WI38 (cell line): Measurements from ENCODE around the gene C10orf90.

Experiments used
- H3K4me3 ChIP-seq: 2 replicates; pipeline ENCODE4 v1.5.1; 2011; ENCODE audit warnings: low read depth, mild to moderate bottlenecking, control low read depth, low read length
- CTCF ChIP-seq: IDR thresholded peaks from 2 replicates; pipeline ENCODE4 v1.5.1; 2012; ENCODE audit warnings: low read depth, mild to moderate bottlenecking, control low read depth, low read length

The C10orf90 gene

GRCh38 chr10:126528315-126528835 is 142.1 kb downstream of the C10orf90 start:
- no peak for TF ChIP-seq CTCF
- no peak overlapping the region for H3K4me3 ChIP-seq

GRCh38 chr10:126527645-126528314 is 142.7 kb downstream of the C10orf90 start:
- TF ChIP-seq CTCF: no peak
- no peak overlapping the region for H3K4me3 ChIP-seq

- no peak for TF ChIP-seq CTCF
- no peak overlapping the region for H3K4me3 ChIP-seq
Measured at GRCh38 chr10:126525326-126525725, 145.2 kb downstream of the C10orf90 start.

GRCh38 chr10:126524526-126524925 is 146.0 kb downstream of the C10orf90 start:
- H3K4me3 ChIP-seq: no peak overlapping the region
- no peak for TF ChIP-seq CTCF

- H3K4me3 ChIP-seq: no peak overlapping the region
- TF ChIP-seq CTCF: no peak
Measured at GRCh38 chr10:126523071-126523470, 147.4 kb downstream of the C10orf90 start.

- no peak for TF ChIP-seq CTCF
- H3K4me3 ChIP-seq: no peak overlapping the region
Measured at GRCh38 chr10:126521399-126521798, 149.1 kb downstream of the C10orf90 start.

GRCh38 chr10:126520751-126521317 is 149.7 kb downstream of the C10orf90 start:
- TF ChIP-seq CTCF: no peak
- no peak overlapping the region for H3K4me3 ChIP-seq
